ENCODE data around the gene INSIG2. TPM values are rescaled to one million over a fixed set of nuclear protein-coding genes. Genes with fewer than 3 reads are reported as not detected.

Gene INSIG2
- total and polyA plus RNA-seq, 2 of the 4 experiments (the other 2 are of a cell fraction) = 9.1 to 11.7 TPM

DNA sequence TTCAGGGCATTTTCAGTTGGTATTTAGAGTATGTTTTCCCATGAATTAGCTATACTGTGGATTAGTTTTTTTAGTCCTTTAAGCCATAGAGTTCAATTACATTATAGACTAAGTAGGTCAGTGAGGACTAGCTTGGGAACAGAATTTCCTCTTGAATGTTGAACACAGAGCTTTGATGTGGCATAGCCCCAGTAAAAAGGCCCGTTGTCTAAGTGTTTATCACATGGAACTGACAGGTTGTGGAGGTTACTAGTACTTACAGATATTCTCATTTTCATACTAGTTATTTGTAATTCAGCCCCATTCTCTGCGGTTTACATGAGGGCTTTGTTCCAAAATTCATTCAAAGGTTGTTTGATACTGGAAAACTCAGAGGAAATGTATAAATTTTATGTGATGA lies 6.2 kb downstream of the INSIG2 start:
- no peak overlapping the region for H3K18ac ChIP-seq (ENCODE audit: low read depth, low read length)
- 0 out of 2 replicates have a peak, but pooled peaks cover 3% of the 10 kb centered on the region for H3K36me3 ChIP-seq (ENCODE audit: control insufficient read depth, insufficient read depth, low read length)
- no peak overlapping the region for H4K8ac ChIP-seq (ENCODE audit: low read depth in 2 of 2, low read length in 2 of 2)
- no peak overlapping the region for H4K91ac ChIP-seq (ENCODE audit: insufficient read depth, low read depth, low read length)
- DNase-seq (no peak), ATAC-seq (ENCODE audit: low read depth) (no peak)
- H2BK5ac ChIP-seq (ENCODE audit: low read depth, low read length, poor library complexity, severe bottlenecking) = no peak overlapping the region
- H3K9ac ChIP-seq (ENCODE audit: low read depth, low read length) = no peak overlapping the region
- dilution Hi-C loops (cut with HindIII; ENCODE audit: low sequenced_read_pairs, unreplicated experiment) = no loop called here
- BruUV-seq (replicated peaks) = no TSS peak
- H4K5ac ChIP-seq (ENCODE audit: low read depth, low read length) = no peak overlapping the region
- no peaks in the 10 kb centered on the region for H3K9me3 ChIP-seq (ENCODE audit: control insufficient read depth, insufficient read depth, low read length)
- no peak overlapping the region for H2BK15ac ChIP-seq (ENCODE audit: low read depth, low read length)
- TF ChIP-seq MAFK (IDR thresholded peaks at IDR 0.05; ENCODE audit: low read depth, low read length) = no peak
- TF ChIP-seq CHD1 (IDR thresholded peaks at IDR 0.05; ENCODE audit: low read depth, low read length) = no peak
- no peak for TF ChIP-seq CEBPB (IDR thresholded peaks at IDR 0.05; ENCODE audit: low read depth, low read length)
- TF ChIP-seq FOS (IDR thresholded peaks at IDR 0.05; ENCODE audit: low read depth, low read length) = no peak
- TF ChIP-seq, protein P1, sequence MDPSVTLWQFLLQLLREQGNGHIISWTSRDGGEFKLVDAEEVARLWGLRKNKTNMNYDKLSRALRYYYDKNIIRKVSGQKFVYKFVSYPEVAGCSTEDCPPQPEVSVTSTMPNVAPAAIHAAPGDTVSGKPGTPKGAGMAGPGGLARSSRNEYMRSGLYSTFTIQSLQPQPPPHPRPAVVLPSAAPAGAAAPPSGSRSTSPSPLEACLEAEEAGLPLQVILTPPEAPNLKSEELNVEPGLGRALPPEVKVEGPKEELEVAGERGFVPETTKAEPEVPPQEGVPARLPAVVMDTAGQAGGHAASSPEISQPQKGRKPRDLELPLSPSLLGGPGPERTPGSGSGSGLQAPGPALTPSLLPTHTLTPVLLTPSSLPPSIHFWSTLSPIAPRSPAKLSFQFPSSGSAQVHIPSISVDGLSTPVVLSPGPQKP (IDR thresholded peaks at IDR 0.05; ENCODE audit: borderline replicate concordance, low read depth, low read length) = no peak
- no peak for TF ChIP-seq RFX5 (IDR thresholded peaks at IDR 0.05; ENCODE audit: low read depth, low read length)
- TF ChIP-seq, protein P2, sequence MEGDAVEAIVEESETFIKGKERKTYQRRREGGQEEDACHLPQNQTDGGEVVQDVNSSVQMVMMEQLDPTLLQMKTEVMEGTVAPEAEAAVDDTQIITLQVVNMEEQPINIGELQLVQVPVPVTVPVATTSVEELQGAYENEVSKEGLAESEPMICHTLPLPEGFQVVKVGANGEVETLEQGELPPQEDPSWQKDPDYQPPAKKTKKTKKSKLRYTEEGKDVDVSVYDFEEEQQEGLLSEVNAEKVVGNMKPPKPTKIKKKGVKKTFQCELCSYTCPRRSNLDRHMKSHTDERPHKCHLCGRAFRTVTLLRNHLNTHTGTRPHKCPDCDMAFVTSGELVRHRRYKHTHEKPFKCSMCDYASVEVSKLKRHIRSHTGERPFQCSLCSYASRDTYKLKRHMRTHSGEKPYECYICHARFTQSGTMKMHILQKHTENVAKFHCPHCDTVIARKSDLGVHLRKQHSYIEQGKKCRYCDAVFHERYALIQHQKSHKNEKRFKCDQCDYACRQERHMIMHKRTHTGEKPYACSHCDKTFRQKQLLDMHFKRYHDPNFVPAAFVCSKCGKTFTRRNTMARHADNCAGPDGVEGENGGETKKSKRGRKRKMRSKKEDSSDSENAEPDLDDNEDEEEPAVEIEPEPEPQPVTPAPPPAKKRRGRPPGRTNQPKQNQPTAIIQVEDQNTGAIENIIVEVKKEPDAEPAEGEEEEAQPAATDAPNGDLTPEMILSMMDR (conservative IDR thresholded peaks at IDR 0.05; ENCODE audit: low read depth, low read length) = no peak
- no peak for TF ChIP-seq RAD21 (IDR thresholded peaks at IDR 0.05; ENCODE audit: low read length)
- TF ChIP-seq MXI1 (IDR thresholded peaks at IDR 0.05; ENCODE audit: borderline replicate concordance, low read depth, low read length) = no peak
- TF ChIP-seq SMC3 (IDR thresholded peaks at IDR 0.05; ENCODE audit: low read depth, low read length) = no peak
- no peak for TF ChIP-seq POLR2A (IDR thresholded peaks at IDR 0.05; ENCODE audit: low read depth, low read length)
- TF ChIP-seq NFE2L2 (IDR thresholded peaks at IDR 0.05; ENCODE audit: low read depth, low read length) = no peak
- no peak for TF ChIP-seq MAZ (IDR thresholded peaks at IDR 0.05; ENCODE audit: borderline replicate concordance, low read depth, low read length)
- TF ChIP-seq, protein P3, sequence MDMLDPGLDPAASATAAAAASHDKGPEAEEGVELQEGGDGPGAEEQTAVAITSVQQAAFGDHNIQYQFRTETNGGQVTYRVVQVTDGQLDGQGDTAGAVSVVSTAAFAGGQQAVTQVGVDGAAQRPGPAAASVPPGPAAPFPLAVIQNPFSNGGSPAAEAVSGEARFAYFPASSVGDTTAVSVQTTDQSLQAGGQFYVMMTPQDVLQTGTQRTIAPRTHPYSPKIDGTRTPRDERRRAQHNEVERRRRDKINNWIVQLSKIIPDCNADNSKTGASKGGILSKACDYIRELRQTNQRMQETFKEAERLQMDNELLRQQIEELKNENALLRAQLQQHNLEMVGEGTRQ (IDR thresholded peaks at IDR 0.05; ENCODE audit: low read depth, low read length) = no peak
- no peak overlapping the region for H3K56ac ChIP-seq (ENCODE audit: extremely low read depth, insufficient read depth, low read length)
- no CpG with 5 or more reads among the region's 2 CpGs for WGBS, 2 experiments (ENCODE audit: extremely low coverage in 2 of 2, insufficient read length in 1 of 2)
- in situ Hi-C loops (cut with MboI; ENCODE audit: low sequenced_read_pairs) = no loop called here
- no peak overlapping the region for H3K4me3 ChIP-seq (ENCODE audit: insufficient read depth, low read depth, low read length)
- no peaks in the 10 kb centered on the region for H3K27me3 ChIP-seq (ENCODE audit: control insufficient read depth, insufficient read depth, low read length)
- intact Hi-C loops (cut with micrococcal nuclease) = no loop called here
- no peak overlapping the region for H2BK20ac ChIP-seq (ENCODE audit: low read depth, low read length)
- H3K79me1 ChIP-seq (ENCODE audit: low read depth in 1 of 2, low read length in 2 of 2) = peaks cover 12 to 33% of the 10 kb centered on the region in 2 experiments; a peak in 3 of 4 replicates
- H4K20me1 ChIP-seq (ENCODE audit: insufficient read depth, low read length) = peaks cover 19% of the 10 kb centered on the region; the same call in 1 of the 2 replicates
- no peak overlapping the region for H2AFZ ChIP-seq (replicated peaks; ENCODE audit: low read length, poor library complexity)
- no peak overlapping the region for H2AK5ac ChIP-seq (ENCODE audit: low read depth, low read length)
- 0 out of 2 replicates have a peak, but pooled peaks cover 4% of the 10 kb centered on the region for H3K9me1 ChIP-seq (ENCODE audit: insufficient read depth, low read length)
- no peak overlapping the region for H3K27ac ChIP-seq (ENCODE audit: insufficient read depth, low read length)
- ChIA-PET POLR2A (ENCODE audit: unreplicated experiment) (no interaction called here), CTCF (no interaction called here)
- H3K4me2 ChIP-seq (ENCODE audit: low read depth, low read length) = no peak overlapping the region
- H2AK9ac ChIP-seq (replicated peaks; ENCODE audit: low read depth, low read length, poor library complexity) = no peak overlapping the region
- H2BK120ac ChIP-seq (ENCODE audit: low read depth, low read length) = no peak overlapping the region
- H3K4me1 ChIP-seq (ENCODE audit: control insufficient read depth, insufficient read depth, low read length) = peaks cover 1% of the 10 kb centered on the region; the same call in 1 of the 2 replicates
- H3K23ac ChIP-seq (ENCODE audit: low read depth, low read length) = no peak overlapping the region
- H3K14ac ChIP-seq (replicated peaks; ENCODE audit: low read depth, low read length) = no peak overlapping the region
- H3K4ac ChIP-seq (ENCODE audit: low read depth, low read length) = no peak overlapping the region
